ENCODE results near the gene SLC2A5.
"Not testable (repeated sequence)": the region's sequence is repeated elsewhere in the genome, so short reads cannot be mapped to it uniquely, and the experiment has no call there.

Gene SLC2A5

GRCh38 chr1:9031484-9032259 lies 37.8 kb downstream of the SLC2A5 start:
- H3K4me3 ChIP-seq (ENCODE audit: low read depth, low read length) = no peak overlapping the region
- peaks cover 17% of the 10 kb centered on the region for H3K9me3 ChIP-seq (ENCODE audit: control insufficient read depth, insufficient read depth, low read length)

DNA sequence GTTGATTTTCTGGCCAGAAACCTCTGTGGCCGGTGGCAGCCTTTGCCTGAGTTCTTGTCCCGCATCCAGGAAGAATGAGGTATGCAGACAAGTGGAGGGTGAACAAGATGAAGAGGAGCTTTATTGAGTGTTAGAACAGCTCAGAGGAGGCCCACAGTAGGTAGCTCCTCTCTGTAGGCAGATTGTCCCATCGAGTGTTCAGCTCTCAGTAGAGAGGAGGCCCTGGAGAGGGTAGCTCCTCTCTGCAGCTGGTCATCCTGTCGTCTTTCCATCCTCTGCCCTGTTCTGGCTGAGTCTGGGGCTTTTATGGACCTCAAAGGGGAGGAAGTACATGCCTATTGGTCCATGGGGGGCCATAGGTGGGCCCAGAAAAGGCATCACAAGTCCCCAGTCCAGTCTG lies 38.4 kb downstream of the SLC2A5 start:
- H3K36me3 ChIP-seq (ENCODE audit: control insufficient read depth, insufficient read depth, low read length); H3K27ac ChIP-seq (ENCODE audit: low read depth, low read length); H3K9ac ChIP-seq (ENCODE audit: low read depth, low read length); H3K4me3 ChIP-seq (ENCODE audit: low read depth, low read length); H3K4me1 ChIP-seq (ENCODE audit: control insufficient read depth, insufficient read depth, low read length); H3K27me3 ChIP-seq (ENCODE audit: control insufficient read depth, insufficient read depth, low read length): not testable (repeated sequence)
- H3K9me3 ChIP-seq (ENCODE audit: control insufficient read depth, insufficient read depth, low read length) = peaks cover 17% of the 10 kb centered on the region

More at GRCh38 chr1:9031484-9032259, 37.8 kb downstream of the SLC2A5 start:
- Histone ChIP-seq H3K27me3 (ENCODE audit: control insufficient read depth, insufficient read depth, low read length) (no peaks in the 10 kb centered on the region), H3K4me1 (ENCODE audit: control insufficient read depth, insufficient read depth, low read length) (0 out of 2 replicates have a peak, but pooled peaks cover 3% of the 10 kb centered on the region), H3K27ac (ENCODE audit: low read depth, low read length) (no peak overlapping the region), H3K9ac (ENCODE audit: low read depth, low read length) (no peak overlapping the region), H3K36me3 (ENCODE audit: control insufficient read depth, insufficient read depth, low read length) (no peaks in the 10 kb centered on the region)

- peaks cover 17% of the 10 kb centered on the region for H3K9me3 ChIP-seq (ENCODE audit: control insufficient read depth, insufficient read depth, low read length)
- H3K4me1 ChIP-seq (ENCODE audit: control insufficient read depth, insufficient read depth, low read length) = 0 out of 2 replicates have a peak, but pooled peaks cover 3% of the 10 kb centered on the region
- H3K4me3 ChIP-seq (ENCODE audit: low read depth, low read length) = no peak overlapping the region
- H3K27me3 ChIP-seq (ENCODE audit: control insufficient read depth, insufficient read depth, low read length) = no peaks in the 10 kb centered on the region
- H3K27ac ChIP-seq (ENCODE audit: low read depth, low read length) = no peak overlapping the region
- no peak overlapping the region for H3K9ac ChIP-seq (ENCODE audit: low read depth, low read length)
- no peaks in the 10 kb centered on the region for H3K36me3 ChIP-seq (ENCODE audit: control insufficient read depth, insufficient read depth, low read length)
Observed at GRCh38 chr1:9028921-9029705, 40.3 kb downstream of the SLC2A5 start.

GRCh38 chr1:9027307-9027706 lies 42.1 kb downstream of the SLC2A5 start:
- Histone ChIP-seq H3K9ac (ENCODE audit: low read depth, low read length) (no peak overlapping the region), H3K4me3 (ENCODE audit: low read depth, low read length) (no peak overlapping the region), H3K36me3 (ENCODE audit: control insufficient read depth, insufficient read depth, low read length) (no peaks in the 10 kb centered on the region), H3K27ac (ENCODE audit: low read depth, low read length) (no peak overlapping the region), H3K27me3 (ENCODE audit: control insufficient read depth, insufficient read depth, low read length) (no peaks in the 10 kb centered on the region), H3K4me1 (ENCODE audit: control insufficient read depth, insufficient read depth, low read length) (no peaks in the 10 kb centered on the region), H3K9me3 (ENCODE audit: control insufficient read depth, insufficient read depth, low read length) (peaks cover 17% of the 10 kb centered on the region)

GRCh38 chr1:9025449-9025848 lies 44.0 kb downstream of the SLC2A5 start:
- Histone ChIP-seq H3K9ac (ENCODE audit: low read depth, low read length) (no peak overlapping the region), H3K36me3 (ENCODE audit: control insufficient read depth, insufficient read depth, low read length) (no peaks in the 10 kb centered on the region), H3K4me1 (ENCODE audit: control insufficient read depth, insufficient read depth, low read length) (no peaks in the 10 kb centered on the region), H3K4me3 (ENCODE audit: low read depth, low read length) (no peak overlapping the region), H3K27me3 (ENCODE audit: control insufficient read depth, insufficient read depth, low read length) (no peaks in the 10 kb centered on the region), H3K9me3 (ENCODE audit: control insufficient read depth, insufficient read depth, low read length) (peaks cover 4% of the 10 kb centered on the region), H3K27ac (ENCODE audit: low read depth, low read length) (no peak overlapping the region)

DNA sequence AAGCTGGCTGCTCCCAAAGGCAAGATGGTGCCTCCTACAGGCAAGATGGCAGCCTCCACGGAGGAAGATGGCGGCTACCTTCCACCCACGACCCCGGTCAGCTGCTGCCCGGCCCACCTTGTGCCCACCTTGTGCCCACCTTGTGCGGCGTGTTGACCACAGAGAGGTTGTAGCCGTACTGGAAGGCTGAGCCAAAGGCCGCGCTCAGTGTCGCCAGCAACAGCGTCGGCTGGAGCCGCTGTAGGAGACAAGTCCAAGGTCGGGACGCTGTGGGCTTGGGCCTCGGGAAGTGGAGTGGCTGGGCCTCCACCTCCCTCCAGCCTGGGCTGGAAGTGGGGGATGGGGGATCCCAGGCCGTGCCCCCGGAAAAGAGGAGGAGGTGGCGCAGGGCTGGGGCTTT lies 44.6 kb downstream of the SLC2A5 start:
- no peak overlapping the region for H3K9ac ChIP-seq (ENCODE audit: low read depth, low read length)
- no peaks in the 10 kb centered on the region for H3K4me1 ChIP-seq (ENCODE audit: control insufficient read depth, insufficient read depth, low read length)
- H3K27me3 ChIP-seq (ENCODE audit: control insufficient read depth, insufficient read depth, low read length) = no peaks in the 10 kb centered on the region
- peaks cover 4% of the 10 kb centered on the region for H3K9me3 ChIP-seq (ENCODE audit: control insufficient read depth, insufficient read depth, low read length)
- no peaks in the 10 kb centered on the region for H3K36me3 ChIP-seq (ENCODE audit: control insufficient read depth, insufficient read depth, low read length)
- H3K27ac ChIP-seq (ENCODE audit: low read depth, low read length) = no peak overlapping the region
- no peak overlapping the region for H3K4me3 ChIP-seq (ENCODE audit: low read depth, low read length)

- no peaks in the 10 kb centered on the region for H3K4me1 ChIP-seq (ENCODE audit: control insufficient read depth, insufficient read depth, low read length)
- H3K27me3 ChIP-seq (ENCODE audit: control insufficient read depth, insufficient read depth, low read length) = no peaks in the 10 kb centered on the region
- H3K9ac ChIP-seq (ENCODE audit: low read depth, low read length) = no peak overlapping the region
- no peak overlapping the region for H3K4me3 ChIP-seq (ENCODE audit: low read depth, low read length)
- no peak overlapping the region for H3K27ac ChIP-seq (ENCODE audit: low read depth, low read length)
- H3K36me3 ChIP-seq (ENCODE audit: control insufficient read depth, insufficient read depth, low read length) = no peaks in the 10 kb centered on the region
- no peaks in the 10 kb centered on the region for H3K9me3 ChIP-seq (ENCODE audit: control insufficient read depth, insufficient read depth, low read length)
Observed at GRCh38 chr1:9022773-9023172, 46.7 kb downstream of the SLC2A5 start.

- not testable (repeated sequence) for H3K4me1 ChIP-seq (ENCODE audit: control insufficient read depth, insufficient read depth, low read length); H3K4me3 ChIP-seq (ENCODE audit: low read depth, low read length); H3K27ac ChIP-seq (ENCODE audit: low read depth, low read length); H3K9me3 ChIP-seq (ENCODE audit: control insufficient read depth, insufficient read depth, low read length); H3K36me3 ChIP-seq (ENCODE audit: control insufficient read depth, insufficient read depth, low read length); H3K9ac ChIP-seq (ENCODE audit: low read depth, low read length); H3K27me3 ChIP-seq (ENCODE audit: control insufficient read depth, insufficient read depth, low read length)
Observed at GRCh38 chr1:9022026-9022738, 47.3 kb downstream of the SLC2A5 start.

DNA sequence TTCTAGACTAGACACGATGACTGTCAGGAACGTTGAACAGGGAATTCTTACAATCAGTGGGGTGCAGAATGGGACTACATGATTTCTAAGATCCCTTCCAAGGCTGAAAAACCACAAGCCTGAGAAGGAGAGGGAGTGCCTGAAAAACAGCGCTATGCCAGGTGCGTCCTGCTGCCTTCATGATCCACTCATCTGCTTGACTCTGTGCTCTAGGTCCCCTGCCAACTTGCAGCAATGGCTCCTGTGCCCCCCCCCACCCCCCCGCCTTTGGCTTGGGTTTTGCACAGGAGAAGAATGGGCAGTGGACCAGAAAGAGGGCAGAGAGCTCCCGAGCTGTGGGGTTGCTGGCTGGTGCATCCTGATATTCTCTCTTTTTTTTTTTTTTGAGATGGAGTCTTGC lies 49.1 kb downstream of the SLC2A5 start:
- no peak overlapping the region for H3K4me3 ChIP-seq (ENCODE audit: low read depth, low read length)
- no peaks in the 10 kb centered on the region for H3K27me3 ChIP-seq (ENCODE audit: control insufficient read depth, insufficient read depth, low read length)
- H3K9me3 ChIP-seq (ENCODE audit: control insufficient read depth, insufficient read depth, low read length) = no peaks in the 10 kb centered on the region
- H3K36me3 ChIP-seq (ENCODE audit: control insufficient read depth, insufficient read depth, low read length) = no peaks in the 10 kb centered on the region
- H3K27ac ChIP-seq (ENCODE audit: low read depth, low read length) = no peak overlapping the region
- no peaks in the 10 kb centered on the region for H3K4me1 ChIP-seq (ENCODE audit: control insufficient read depth, insufficient read depth, low read length)
- no peak overlapping the region for H3K9ac ChIP-seq (ENCODE audit: low read depth, low read length)

GRCh38 chr1:9019896-9020295 lies 49.5 kb downstream of the SLC2A5 start:
- Histone ChIP-seq H3K9me3 (ENCODE audit: control insufficient read depth, insufficient read depth, low read length) (no peaks in the 10 kb centered on the region), H3K27ac (ENCODE audit: low read depth, low read length) (no peak overlapping the region), H3K4me1 (ENCODE audit: control insufficient read depth, insufficient read depth, low read length) (no peaks in the 10 kb centered on the region), H3K27me3 (ENCODE audit: control insufficient read depth, insufficient read depth, low read length) (no peaks in the 10 kb centered on the region), H3K36me3 (ENCODE audit: control insufficient read depth, insufficient read depth, low read length) (no peaks in the 10 kb centered on the region), H3K4me3 (ENCODE audit: low read depth, low read length) (no peak overlapping the region), H3K9ac (ENCODE audit: low read depth, low read length) (no peak overlapping the region)

DNA sequence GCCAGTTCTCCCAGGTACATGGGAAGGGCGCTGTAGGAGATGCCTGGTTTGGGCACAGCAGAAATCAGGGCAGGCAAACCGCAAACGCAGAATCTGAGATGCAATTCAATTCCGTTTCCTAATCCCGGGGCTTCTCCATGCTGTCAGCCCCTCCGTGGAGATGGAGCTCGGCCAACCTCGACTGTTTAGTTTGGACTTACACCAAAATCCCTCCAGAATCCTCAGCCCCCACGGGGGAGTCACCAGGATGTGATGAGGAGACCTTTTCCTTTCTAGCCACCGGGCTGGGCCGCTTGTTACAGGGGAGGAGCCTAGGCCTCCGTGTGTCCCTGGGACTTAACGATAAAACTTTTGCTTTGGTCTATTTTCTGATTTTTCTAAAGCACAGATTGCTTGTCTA lies 51.1 kb downstream of the SLC2A5 start:
- Histone ChIP-seq H3K4me1 (ENCODE audit: control insufficient read depth, insufficient read depth, low read length) (no peaks in the 10 kb centered on the region), H3K36me3 (ENCODE audit: control insufficient read depth, insufficient read depth, low read length) (no peaks in the 10 kb centered on the region), H3K9me3 (ENCODE audit: control insufficient read depth, insufficient read depth, low read length) (no peaks in the 10 kb centered on the region)

More for the DNA sequence above, 51.1 kb downstream of the SLC2A5 start:
- Histone ChIP-seq H3K27me3 (ENCODE audit: control insufficient read depth, insufficient read depth, low read length) (no peaks in the 10 kb centered on the region), H3K4me3 (ENCODE audit: low read depth, low read length) (no peak overlapping the region), H3K27ac (ENCODE audit: low read depth, low read length) (no peak overlapping the region), H3K9ac (ENCODE audit: low read depth, low read length) (no peak overlapping the region)
